ENCODE measurements around the gene DMAC2L.

- TF ChIP-seq CTCF (IDR thresholded peaks at IDR 0.05 in 2 of 3, conservative IDR thresholded peaks at IDR 0.05 in 1 of 3; ENCODE audit: borderline replicate concordance in 1 of 3, insufficient read depth in 1 of 3, low read depth in 2 of 3, low read length in 2 of 3) (no peak), EZH2phosphoT487 (IDR thresholded peaks at IDR 0.05; ENCODE audit: borderline replicate concordance) (no peak)
Observed at GRCh38 chr14:50303744-50304471, 8.2 kb upstream of the DMAC2L start.
